GM12873 (cell line): ENCODE data around the gene MDK.

Experiments
- CTCF ChIP-seq: IDR thresholded peaks from 2 replicates; pipeline ENCODE4 v1.5.1; 2012; ENCODE audit warnings: low read depth, mild to moderate bottlenecking, moderate library complexity, low read length, control low read depth; ENCODE audit not compliant: insufficient read depth; ENCODE audit errors: missing control alignments

The MDK gene

DNA sequence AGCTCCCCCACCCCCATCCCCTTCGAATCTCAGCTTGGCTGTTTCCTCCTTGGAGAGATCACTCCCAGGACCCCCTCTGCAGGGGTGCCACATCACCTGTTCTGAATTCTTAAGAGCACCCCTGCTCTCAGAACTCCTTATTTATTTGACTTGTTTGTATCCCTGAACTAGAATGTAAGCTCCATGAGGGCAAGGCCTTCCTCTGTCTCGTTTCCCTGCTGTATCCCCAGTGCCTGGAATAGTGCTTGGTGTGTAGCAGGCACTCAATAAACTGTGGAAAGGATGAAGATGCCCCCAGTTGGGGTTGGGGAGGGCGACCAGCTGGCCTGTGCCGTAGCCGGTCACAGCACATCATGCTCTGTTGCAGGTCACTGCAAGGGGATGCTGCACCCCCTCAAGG lies 3.6 kb upstream of the MDK start:
- TF ChIP-seq CTCF: no peak

DNA sequence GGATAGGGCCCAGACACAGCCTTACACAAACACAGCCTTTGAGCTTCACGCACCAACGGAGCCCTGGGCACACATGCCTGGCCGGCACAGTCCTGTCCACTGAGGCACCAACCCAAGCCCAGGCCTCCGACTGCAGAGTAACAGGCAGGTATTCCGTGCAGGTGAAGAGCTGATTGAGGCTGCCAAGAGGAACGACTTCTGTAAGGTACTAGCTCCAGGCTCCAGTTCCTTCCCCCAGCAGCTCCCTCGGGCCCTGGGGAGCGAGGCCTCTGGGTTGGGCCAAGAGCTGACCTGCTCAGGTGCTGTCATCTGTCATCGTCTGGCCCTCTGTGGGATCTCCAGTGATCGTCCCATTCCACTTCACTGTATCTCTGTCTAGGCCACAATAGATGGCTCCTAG lies 3.2 kb upstream of the MDK start:
- no peak for TF ChIP-seq CTCF

DNA sequence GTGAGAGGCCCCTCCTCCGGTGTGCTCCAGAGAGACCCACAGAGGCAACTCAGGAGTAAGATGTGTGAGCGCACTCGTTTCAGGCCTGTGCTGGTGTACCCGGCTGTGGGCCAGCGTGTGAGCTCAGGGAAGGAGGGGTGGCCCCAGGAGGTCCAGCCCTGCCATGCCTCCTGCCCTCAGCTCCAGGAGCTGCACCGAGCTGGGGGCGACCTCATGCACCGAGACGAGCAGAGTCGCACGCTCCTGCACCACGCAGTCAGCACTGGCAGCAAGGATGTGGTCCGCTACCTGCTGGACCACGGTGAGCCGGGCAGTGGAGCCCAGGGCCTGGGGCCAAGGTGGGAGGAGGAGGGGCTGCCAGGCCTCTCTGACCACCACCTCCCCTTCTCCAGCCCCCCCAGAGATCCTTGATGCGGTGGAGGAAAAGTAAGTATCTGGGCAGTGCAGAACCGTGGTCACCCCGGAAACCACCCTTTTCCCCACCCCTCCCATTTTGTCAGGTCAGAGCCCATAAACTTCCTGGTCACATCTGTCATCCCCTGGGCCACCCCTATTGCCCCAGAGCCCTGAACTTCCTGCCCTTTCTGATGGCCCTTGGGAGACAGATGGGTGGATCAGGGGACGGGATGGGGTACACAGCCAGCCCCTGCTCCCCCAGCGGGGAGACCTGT lies 2.5 kb upstream of the MDK start:
- TF ChIP-seq CTCF: no peak

- no peak for TF ChIP-seq CTCF
Observed at GRCh38 chr11:46380340-46381047, 975 bp upstream of the MDK start.

DNA sequence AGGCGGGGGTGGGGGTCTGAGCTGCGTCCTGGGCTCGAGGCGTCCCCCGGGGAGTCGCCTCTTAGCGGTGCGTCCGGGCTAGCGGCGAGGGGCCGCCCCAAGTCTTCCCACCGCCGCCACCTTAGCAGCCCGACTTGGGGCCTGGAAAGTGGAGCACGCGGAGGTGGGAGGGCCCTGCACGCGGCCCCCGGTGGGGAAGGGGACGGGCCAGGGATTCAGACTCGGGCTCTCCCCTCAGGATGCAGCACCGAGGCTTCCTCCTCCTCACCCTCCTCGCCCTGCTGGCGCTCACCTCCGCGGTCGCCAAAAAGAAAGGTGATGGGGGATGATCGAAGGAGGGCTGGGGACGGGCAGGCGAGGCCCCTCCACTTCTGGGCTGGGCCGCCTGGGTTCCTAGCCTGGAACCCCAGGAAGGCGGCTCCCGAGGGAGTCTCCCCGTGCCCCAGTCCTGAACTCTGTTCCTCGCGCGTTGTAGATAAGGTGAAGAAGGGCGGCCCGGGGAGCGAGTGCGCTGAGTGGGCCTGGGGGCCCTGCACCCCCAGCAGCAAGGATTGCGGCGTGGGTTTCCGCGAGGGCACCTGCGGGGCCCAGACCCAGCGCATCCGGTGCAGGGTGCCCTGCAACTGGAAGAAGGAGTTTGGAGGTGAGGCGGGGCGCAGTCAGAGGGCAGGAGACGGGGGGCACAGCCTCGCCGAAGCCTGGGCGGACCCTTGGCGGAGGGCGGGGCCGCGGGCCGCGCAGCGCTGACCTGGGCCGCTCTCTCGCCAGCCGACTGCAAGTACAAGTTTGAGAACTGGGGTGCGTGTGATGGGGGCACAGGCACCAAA lies 563 bp downstream of the MDK start:
- no peak for TF ChIP-seq CTCF

GRCh38 chr11:46382646-46383403 lies 1.4 kb downstream of the MDK start:
- TF ChIP-seq CTCF: peak; percentile 47
